Right forelimb (tissue), 1 donor: ENCODE results near the gene TAOK3.
"Not testable (repeated sequence)": the region's sequence is repeated elsewhere in the genome, so short reads cannot be mapped to it uniquely, and the experiment has no call there.

Source experiments
- DNase-seq: peaks from one replicate; pipeline ENCODE4 v3.0.0-alpha.2; 2018

Gene TAOK3

GRCh38 chr12:118188690-118189371 is 183.9 kb downstream of the TAOK3 start:
- DNase-seq: peak; percentile 56

GRCh38 chr12:118187751-118188435 is 184.8 kb downstream of the TAOK3 start:
- DNase-seq: no peak

GRCh38 chr12:118185602-118186397 is 186.9 kb downstream of the TAOK3 start:
- DNase-seq: no peak

- no peak for DNase-seq
Observed at GRCh38 chr12:118183711-118184110, 189.0 kb downstream of the TAOK3 start.

- DNase-seq: no peak
Observed at GRCh38 chr12:118183155-118183554, 189.6 kb downstream of the TAOK3 start.

- DNase-seq: no peak
Observed at GRCh38 chr12:118175823-118176447, 196.8 kb downstream of the TAOK3 start.

GRCh38 chr12:118166946-118167345 is 205.8 kb downstream of the TAOK3 start:
- no peak for DNase-seq

GRCh38 chr12:118164798-118165486 is 207.8 kb downstream of the TAOK3 start:
- no peak for DNase-seq

- DNase-seq: no peak
Observed at GRCh38 chr12:118160536-118160935, 212.2 kb downstream of the TAOK3 start.

GRCh38 chr12:118151755-118152154 is 221.0 kb downstream of the TAOK3 start:
- DNase-seq: no peak

- DNase-seq: no peak
Observed at GRCh38 chr12:118150625-118151024, 222.1 kb downstream of the TAOK3 start.

GRCh38 chr12:118148287-118148686 is 224.4 kb downstream of the TAOK3 start:
- DNase-seq: no peak

GRCh38 chr12:118145798-118146156 is 226.9 kb downstream of the TAOK3 start:
- no peak for DNase-seq

GRCh38 chr12:118145113-118145797 is 227.5 kb downstream of the TAOK3 start:
- no peak for DNase-seq

GRCh38 chr12:118144499-118144898 is 228.2 kb downstream of the TAOK3 start:
- no peak for DNase-seq

- DNase-seq: no peak
Observed at GRCh38 chr12:118140825-118141224, 231.9 kb downstream of the TAOK3 start.

- DNase-seq: no peak
Observed at GRCh38 chr12:118137148-118137678, 235.5 kb downstream of the TAOK3 start.

GRCh38 chr12:118136559-118137003 is 236.1 kb downstream of the TAOK3 start:
- peak; percentile 62 for DNase-seq

GRCh38 chr12:118135788-118136558 is 236.7 kb downstream of the TAOK3 start, which contains the start of gene PEBP1:
TSS of gene PEBP1 (plus strand) at chr12:118136124. CDS start at chr12:118136210, 86 bp downstream.
- peak; percentile 95 for DNase-seq

GRCh38 chr12:118129436-118129835 is 243.3 kb downstream of the TAOK3 start:
- not testable (repeated sequence) for DNase-seq

GRCh38 chr12:118127867-118128266 is 244.8 kb downstream of the TAOK3 start:
- no peak for DNase-seq
